SK-N-SH (cell line): Measurements from ENCODE around the gene SEMA3D. TPM values are rescaled to one million over a fixed set of nuclear protein-coding genes. Genes with fewer than 3 reads are reported as not detected.
A peak's percentile ranks its signal among the peaks of the same experiment; 100 is the strongest.

Experiments
- CTCF ChIA-PET: fragments of 300-600, 350-600 bp; formaldehyde crosslinking; extraction: SDS; loops from one replicate; lab custom pipeline; 2021; lab: Yijun Ruan, JAX
- POLR2A ChIA-PET: fragments of 350-600 bp; sonication (Branson Sonifier 250); formaldehyde crosslinking; extraction: SDS; loops from one replicate; lab custom pipeline; 2020; ENCODE audit warnings: antibody characterized with exemption, inconsistent platforms; lab: Yijun Ruan, JAX
- DNase-seq: peaks from one replicate; pipeline ENCODE4 v3.0.0; 2012
- H2AFZ ChIP-seq: fragments of 200-600 bp; sonication (generic); 2 replicates; pipeline ENCODE4 v1.8.1; 2016; ENCODE audit warnings: antibody characterized with exemption, mild to moderate bottlenecking, low read depth
- H3F3A ChIP-seq: fragments of 200-600 bp; sonication (generic); replicated peaks from 2 replicates; pipeline ENCODE3; 2016; ENCODE audit warnings: antibody characterized with exemption, mild to moderate bottlenecking; ENCODE audit not compliant: insufficient read depth
- H3K27ac ChIP-seq, 2 experiments: fragments of 200-500 bp in 1 of 2; fragments of 200-600 bp in 1 of 2; sonication (Bioruptor generic) in 1 of 2; sonication (generic), shearing (Covaris generic) in 1 of 2; 2 replicates each; pipeline versions ENCODE4 v1.5.1 to v1.6.1; 2014 to 2016; ENCODE audit warnings: low read depth in 2 of 2, inconsistent platforms in 1 of 2, low read length in 1 of 2, mild to moderate bottlenecking in 1 of 2, mixed read lengths in 1 of 2
- H3K27me3 ChIP-seq: fragments of 200-600 bp; sonication (generic), shearing (Covaris generic); 2 replicates; pipeline ENCODE4 v1.6.1; 2016; ENCODE audit warnings: mixed run types; ENCODE audit not compliant: insufficient read depth
- H3K36me3 ChIP-seq, 2 experiments: fragments of 200-500 bp in 1 of 2; fragments of 200-600 bp in 1 of 2; sonication (Bioruptor generic) in 1 of 2; sonication (generic) in 1 of 2; replicated peaks in 1 of 2; 2 replicates each; pipeline versions ENCODE3 to v1.5.1; 2014 to 2016; ENCODE audit warnings: low read length in 1 of 2, mild to moderate bottlenecking in 1 of 2; ENCODE audit not compliant: insufficient read depth in 2 of 2, control insufficient read depth in 1 of 2
- H3K4me1 ChIP-seq, 2 experiments: fragments of 200-500 bp in 1 of 2; fragments of 200-600 bp in 1 of 2; sonication (Bioruptor generic) in 1 of 2; sonication (generic), shearing (Covaris generic) in 1 of 2; 2 replicates each; pipeline versions ENCODE4 v1.5.1 to v1.6.1; 2014 to 2016; ENCODE audit warnings: low read depth in 1 of 2, low read length in 1 of 2, mixed run types in 1 of 2; ENCODE audit not compliant: insufficient read depth in 2 of 2, control insufficient read depth in 1 of 2
- H3K4me2 ChIP-seq: fragments of 200-600 bp; sonication (generic), shearing (Covaris generic); 2 replicates; pipeline ENCODE4 v1.6.1; 2017; ENCODE audit warnings: mixed run types
- H3K4me3 ChIP-seq, 2 experiments: fragments of 200-500 bp in 1 of 2; fragments of 200-600 bp in 1 of 2; sonication (Bioruptor generic) in 1 of 2; sonication (generic), shearing (Covaris generic) in 1 of 2; 2 replicates each; pipeline versions ENCODE4 v1.5.1 to v1.8.1; 2014 to 2016; ENCODE audit warnings: low read depth in 2 of 2, inconsistent platforms in 1 of 2, low read length in 1 of 2, mild to moderate bottlenecking in 1 of 2, mixed read lengths in 1 of 2, moderate library complexity in 1 of 2
- H3K79me2 ChIP-seq: fragments of 200-600 bp; sonication (generic); 2 replicates; pipeline ENCODE4 v1.8.1; 2017; ENCODE audit warnings: mild to moderate bottlenecking; ENCODE audit not compliant: insufficient read depth
- H3K9ac ChIP-seq: fragments of 200-600 bp; sonication (generic); 2 replicates; pipeline ENCODE4 v1.6.1; 2017; ENCODE audit warnings: mixed run types
- H3K9me2 ChIP-seq: fragments of 200-600 bp; sonication (generic); 2 replicates; pipeline ENCODE4 v1.6.1; 2017; ENCODE audit warnings: mixed run types
- H3K9me3 ChIP-seq: fragments of 200-600 bp; sonication (generic); 2 replicates; pipeline ENCODE4 v1.6.1; 2017; ENCODE audit warnings: mixed run types, mild to moderate bottlenecking, moderate library complexity
- H4K20me1 ChIP-seq: fragments of 200-600 bp; sonication (generic); 2 replicates; pipeline ENCODE4 v1.6.1; 2017; ENCODE audit warnings: mild to moderate bottlenecking, mixed run types; ENCODE audit not compliant: insufficient read depth
- ELF1 ChIP-seq: IDR thresholded peaks from 2 replicates; pipeline ENCODE4 v1.4.0; 2012
- FOXJ3 ChIP-seq: sonication (generic); formaldehyde crosslinking; IDR thresholded peaks from 2 replicates; pipeline ENCODE4 v1.5.1; 2020; ENCODE audit warnings: mild to moderate bottlenecking, missing genetic modification reagents
- FOXM1 ChIP-seq: IDR thresholded peaks from 2 replicates; pipeline ENCODE4 v1.4.0; 2012; ENCODE audit warnings: low read depth, mild to moderate bottlenecking
- GATA2 ChIP-seq: sonication (generic); formaldehyde crosslinking; IDR thresholded peaks from 2 replicates; pipeline ENCODE4 v1.5.0; 2020; ENCODE audit warnings: mild to moderate bottlenecking, missing genetic modification reagents
- JUND ChIP-seq: IDR thresholded peaks from 2 replicates; pipeline ENCODE4 v1.4.0; 2012
- MEF2A ChIP-seq: IDR thresholded peaks from 2 replicates; pipeline ENCODE4 v1.4.0; 2012; ENCODE audit warnings: low read depth, borderline replicate concordance
- MXI1 ChIP-seq: IDR thresholded peaks from 2 replicates; pipeline ENCODE4 v1.6.1; 2012; ENCODE audit warnings: mild to moderate bottlenecking, low read depth, low read length, improper control_type of control experiment
- POLR2AphosphoS5 ChIP-seq: IDR thresholded peaks from 2 replicates; pipeline ENCODE4 v1.6.1; 2012; ENCODE audit warnings: low read depth, low read length
- RCOR1 ChIP-seq: fragments of 150-350 bp; IDR thresholded peaks from 2 replicates; pipeline ENCODE4 v1.6.1; 2017; ENCODE audit warnings: antibody characterized with exemption, low read length
- REST ChIP-seq: IDR thresholded peaks from 2 replicates; pipeline ENCODE4 v1.6.1; 2012; ENCODE audit warnings: mild to moderate bottlenecking, low read depth, low read length, moderate library complexity
- RFX5 ChIP-seq: IDR thresholded peaks from 2 replicates; pipeline ENCODE4 v1.6.1; 2012; ENCODE audit warnings: mild to moderate bottlenecking, improper control_type of control experiment, low read length
- RXRA ChIP-seq: IDR thresholded peaks from 2 replicates; pipeline ENCODE4 v1.4.0; 2012; ENCODE audit warnings: low read depth, mild to moderate bottlenecking, borderline replicate concordance
- SIN3A ChIP-seq: IDR thresholded peaks from 2 replicates; pipeline ENCODE4 v1.6.1; 2012; ENCODE audit warnings: low read depth, mild to moderate bottlenecking, low read length, moderate library complexity, borderline replicate concordance
- SMC3 ChIP-seq: IDR thresholded peaks from 2 replicates; pipeline ENCODE4 v1.6.1; 2012; ENCODE audit warnings: low read depth, low read length, improper control_type of control experiment
- TAF1 ChIP-seq: IDR thresholded peaks from 2 replicates; pipeline ENCODE4 v1.6.1; 2012; ENCODE audit warnings: low read depth, mild to moderate bottlenecking, low read length, moderate library complexity, borderline replicate concordance
- TEAD4 ChIP-seq: IDR thresholded peaks from 2 replicates; pipeline ENCODE4 v1.4.0; 2012; ENCODE audit warnings: mild to moderate bottlenecking, borderline replicate concordance; ENCODE audit not compliant: insufficient read depth
- USF1 ChIP-seq: IDR thresholded peaks from 2 replicates; pipeline ENCODE4 v1.4.0; 2012; ENCODE audit warnings: low read depth, borderline replicate concordance
- ZBTB33 ChIP-seq: IDR thresholded peaks from 2 replicates; pipeline ENCODE4 v1.4.0; 2012; ENCODE audit warnings: low read depth, borderline replicate concordance
- WGBS: methylation state at CpG from one replicate; pipeline ENCODE4 v1.1.6; 2017; ENCODE audit warnings: low lambda C conversion rate; 5-methylcytosine and 5-hydroxymethylcytosine counted together
- polyA plus RNA-seq, 3 experiments: library from polyadenylated mRNA; depleted of rRNA; stranded (reverse); fragments of >200 nt; gene quantifications; 2 replicates each; pipeline ENCODE4 v1.2.3, GENCODE V29; 2012
- TF ChIP-seq, protein P1 (sequence below): fragments of 150-350 bp; IDR thresholded peaks from 2 replicates; pipeline ENCODE4 v1.6.1; 2016; ENCODE audit warnings: mild to moderate bottlenecking, low read depth, low read length

The SEMA3D gene
- polyA plus RNA-seq, 1 of the 3 experiments (the other 2 are of a cell fraction), result 30.1 TPM

- TF ChIP-seq, protein P1, sequence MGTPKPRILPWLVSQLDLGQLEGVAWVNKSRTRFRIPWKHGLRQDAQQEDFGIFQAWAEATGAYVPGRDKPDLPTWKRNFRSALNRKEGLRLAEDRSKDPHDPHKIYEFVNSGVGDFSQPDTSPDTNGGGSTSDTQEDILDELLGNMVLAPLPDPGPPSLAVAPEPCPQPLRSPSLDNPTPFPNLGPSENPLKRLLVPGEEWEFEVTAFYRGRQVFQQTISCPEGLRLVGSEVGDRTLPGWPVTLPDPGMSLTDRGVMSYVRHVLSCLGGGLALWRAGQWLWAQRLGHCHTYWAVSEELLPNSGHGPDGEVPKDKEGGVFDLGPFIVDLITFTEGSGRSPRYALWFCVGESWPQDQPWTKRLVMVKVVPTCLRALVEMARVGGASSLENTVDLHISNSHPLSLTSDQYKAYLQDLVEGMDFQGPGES, result no peak
- TF ChIP-seq ELF1, result no peak
- no peak for TF ChIP-seq SIN3A
- TF ChIP-seq POLR2AphosphoS5, result no peak
- no peak for TF ChIP-seq MEF2A
- no peak for TF ChIP-seq TEAD4
- no peak for TF ChIP-seq JUND
- no peak for TF ChIP-seq GATA2 (CRISPR knock-in tag)
- TF ChIP-seq SMC3, result no peak
- no peak for TF ChIP-seq FOXJ3 (CRISPR knock-in tag)
- no peak for TF ChIP-seq RXRA
- TF ChIP-seq FOXM1, result no peak
- TF ChIP-seq MXI1, result no peak
- TF ChIP-seq RFX5, result no peak
- TF ChIP-seq, all 33 proteins: peak for 0
Observed at GRCh38 chr7:85164376-85164775, 22.5 kb downstream of the SEMA3D start (continued).

GRCh38 chr7:85162721-85163120 is 24.1 kb downstream of the SEMA3D start:
- peaks cover 15% of the 10 kb centered on the region for H3F3A ChIP-seq
- no peak for TF ChIP-seq MXI1
- no peak for TF ChIP-seq SIN3A
- no peak for TF ChIP-seq ZBTB33
- no peak for TF ChIP-seq FOXJ3 (CRISPR knock-in tag)
- TF ChIP-seq FOXM1, result no peak
- no peak for TF ChIP-seq REST
- TF ChIP-seq USF1, result no peak
- no peak for TF ChIP-seq TAF1
- TF ChIP-seq JUND, result no peak
- no peak for TF ChIP-seq RCOR1
- no peak for DNase-seq
- peak overlapping the region; percentile 29 for H3K4me2 ChIP-seq
- no peaks in the 10 kb centered on the region for H3K9me2 ChIP-seq
- no peaks in the 10 kb centered on the region for H3K79me2 ChIP-seq
- peaks cover 0 to 14% of the 10 kb centered on the region in 2 experiments; a peak in 2 of 4 replicates for H3K4me1 ChIP-seq
- POLR2A ChIA-PET, result no interaction called here
- H3K36me3 ChIP-seq, result peaks cover 0 to 3% of the 10 kb centered on the region in 2 experiments
- no peak overlapping the region; the same call in 1 of the 2 replicates for H2AFZ ChIP-seq
- CTCF ChIA-PET, result interaction anchor here (2.0 kb wide), 1 partner anchor 122 kb away, joined by 4 read pairs; no protein-coding TSS in a partner anchor
- no peaks in the 10 kb centered on the region for H3K27me3 ChIP-seq
- no peaks in the 10 kb centered on the region for H3K9me3 ChIP-seq
- WGBS, result 62% methylated on average over 4 of the region's 4 CpGs
- H3K27ac ChIP-seq, result no peak overlapping the region
- no peaks in the 10 kb centered on the region for H4K20me1 ChIP-seq
- no peak overlapping the region for H3K9ac ChIP-seq
- H3K4me3 ChIP-seq, result 0 out of 4 replicates have a peak overlapping the region, but pooled peaks of 1 of the 2 experiments have one; percentile 6
